GM18505 (cell line): ENCODE measurements around the gene ADAMTS7.
"Not testable (repeated sequence)": the region's sequence is repeated elsewhere in the genome, so short reads cannot be mapped to it uniquely, and the experiment has no call there.

Experiments
- ATAC-seq: cut with Tn5 transposase; IDR thresholded peaks from one replicate; pipeline ENCODE4 v1.9.1; 2021; ENCODE audit not compliant: unreplicated experiment
- POLR2A ChIP-seq: IDR thresholded peaks from 4 replicates; pipeline ENCODE4 v1.6.1; 2011; ENCODE audit warnings: borderline replicate concordance; ENCODE audit not compliant: insufficient read depth, insufficient read length; ENCODE audit errors: extremely low read depth

Gene ADAMTS7

GRCh38 chr15:78811124-78811824 lies at the start of gene ADAMTS7:
TSS of gene ADAMTS7 (minus strand) at chr15:78811464. CDS start at chr15:78811220, 244 bp downstream.
- no peak for ATAC-seq

GRCh38 chr15:78859971-78860719 lies 48.9 kb upstream of the ADAMTS7 start:
- TF ChIP-seq POLR2A: no peak
- peak; percentile 83 for ATAC-seq

More at GRCh38 chr15:78811124-78811824, at the start of gene ADAMTS7:
- TF ChIP-seq POLR2A: no peak

- ATAC-seq: no peak
- no peak for TF ChIP-seq POLR2A
Observed at GRCh38 chr15:78855746-78856145, 44.5 kb upstream of the ADAMTS7 start.

GRCh38 chr15:78854833-78855372 lies 43.6 kb upstream of the ADAMTS7 start:
- no peak for TF ChIP-seq POLR2A
- no peak for ATAC-seq

- ATAC-seq: no peak
- no peak for TF ChIP-seq POLR2A
Observed at GRCh38 chr15:78853500-78853899, 42.2 kb upstream of the ADAMTS7 start.

- ATAC-seq: no peak
- TF ChIP-seq POLR2A: no peak
Observed at GRCh38 chr15:78850941-78851755, 39.9 kb upstream of the ADAMTS7 start.

GRCh38 chr15:78850352-78850751 lies 39.1 kb upstream of the ADAMTS7 start:
- no peak for TF ChIP-seq POLR2A
- no peak for ATAC-seq

GRCh38 chr15:78847387-78847906 lies 36.2 kb upstream of the ADAMTS7 start:
- not testable (repeated sequence) for ATAC-seq

GRCh38 chr15:78846906-78847305 lies 35.6 kb upstream of the ADAMTS7 start:
- not testable (repeated sequence) for ATAC-seq

GRCh38 chr15:78842519-78842918 lies 31.3 kb upstream of the ADAMTS7 start:
- ATAC-seq: no peak
- TF ChIP-seq POLR2A: no peak

GRCh38 chr15:78841891-78842290 lies 30.6 kb upstream of the ADAMTS7 start:
- no peak for ATAC-seq
- TF ChIP-seq POLR2A: no peak

GRCh38 chr15:78841376-78841706 lies 30.1 kb upstream of the ADAMTS7 start:
- TF ChIP-seq POLR2A: no peak
- ATAC-seq: no peak

GRCh38 chr15:78840661-78841375 lies 29.6 kb upstream of the ADAMTS7 start:
- ATAC-seq: no peak
- TF ChIP-seq POLR2A: no peak

GRCh38 chr15:78839151-78839550 lies 27.9 kb upstream of the ADAMTS7 start:
- ATAC-seq: not testable (repeated sequence)
